ENCODE results near the gene COX4I1.

Gene COX4I1

GRCh38 chr16:85799497-85800320, at the start of gene COX4I1, which contains the start of gene EMC8:
COX4I1 (plus strand) TSS chr16:85799695; CDS start chr16:85801206, 1,511 bp downstream.
EMC8 (minus strand) TSS chr16:85799544; CDS start chr16:85799295, 249 bp downstream.
- in situ Hi-C loops (cut with HindIII; ENCODE audit: low sequenced_read_pairs): no loop called here
- peak; percentile 78 for DNase-seq (ENCODE audit: low read depth)
- TF ChIP-seq, protein P1, sequence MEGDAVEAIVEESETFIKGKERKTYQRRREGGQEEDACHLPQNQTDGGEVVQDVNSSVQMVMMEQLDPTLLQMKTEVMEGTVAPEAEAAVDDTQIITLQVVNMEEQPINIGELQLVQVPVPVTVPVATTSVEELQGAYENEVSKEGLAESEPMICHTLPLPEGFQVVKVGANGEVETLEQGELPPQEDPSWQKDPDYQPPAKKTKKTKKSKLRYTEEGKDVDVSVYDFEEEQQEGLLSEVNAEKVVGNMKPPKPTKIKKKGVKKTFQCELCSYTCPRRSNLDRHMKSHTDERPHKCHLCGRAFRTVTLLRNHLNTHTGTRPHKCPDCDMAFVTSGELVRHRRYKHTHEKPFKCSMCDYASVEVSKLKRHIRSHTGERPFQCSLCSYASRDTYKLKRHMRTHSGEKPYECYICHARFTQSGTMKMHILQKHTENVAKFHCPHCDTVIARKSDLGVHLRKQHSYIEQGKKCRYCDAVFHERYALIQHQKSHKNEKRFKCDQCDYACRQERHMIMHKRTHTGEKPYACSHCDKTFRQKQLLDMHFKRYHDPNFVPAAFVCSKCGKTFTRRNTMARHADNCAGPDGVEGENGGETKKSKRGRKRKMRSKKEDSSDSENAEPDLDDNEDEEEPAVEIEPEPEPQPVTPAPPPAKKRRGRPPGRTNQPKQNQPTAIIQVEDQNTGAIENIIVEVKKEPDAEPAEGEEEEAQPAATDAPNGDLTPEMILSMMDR (IDR thresholded peaks at IDR 0.05; ENCODE audit: low read depth, low read length, missing control alignments): no peak
- peak within 1 kb of the TSS; percentile 66 for H3K4me3 ChIP-seq (ENCODE audit: low read depth, low read length)

DNA sequence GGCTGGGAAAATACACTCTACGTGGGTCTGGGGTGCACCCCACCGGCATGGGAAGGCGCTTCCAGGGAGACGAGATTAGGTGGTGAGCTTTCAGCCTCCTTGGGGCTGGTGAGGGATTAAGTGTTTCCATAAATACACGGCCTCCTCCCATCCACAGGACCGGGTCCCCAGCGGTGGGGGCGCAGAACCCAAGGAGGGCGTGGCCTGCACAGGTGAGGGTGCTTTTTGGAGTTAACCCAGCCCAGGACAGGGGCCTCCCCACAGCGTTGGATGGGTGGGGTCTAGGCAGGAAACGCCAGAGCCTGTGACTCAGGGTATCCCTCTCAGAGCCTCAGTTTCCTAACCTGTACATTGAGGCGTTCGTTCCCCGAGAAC, 49.7 kb upstream of the COX4I1 start:
- TF ChIP-seq, protein P1 (IDR thresholded peaks at IDR 0.05; ENCODE audit: low read depth, low read length, missing control alignments): no peak
- in situ Hi-C loops (cut with HindIII; ENCODE audit: low sequenced_read_pairs): no loop called here
- peak overlapping the region; percentile 47 for H3K4me3 ChIP-seq (ENCODE audit: low read depth, low read length)
- DNase-seq (ENCODE audit: low read depth): no peak

DNA sequence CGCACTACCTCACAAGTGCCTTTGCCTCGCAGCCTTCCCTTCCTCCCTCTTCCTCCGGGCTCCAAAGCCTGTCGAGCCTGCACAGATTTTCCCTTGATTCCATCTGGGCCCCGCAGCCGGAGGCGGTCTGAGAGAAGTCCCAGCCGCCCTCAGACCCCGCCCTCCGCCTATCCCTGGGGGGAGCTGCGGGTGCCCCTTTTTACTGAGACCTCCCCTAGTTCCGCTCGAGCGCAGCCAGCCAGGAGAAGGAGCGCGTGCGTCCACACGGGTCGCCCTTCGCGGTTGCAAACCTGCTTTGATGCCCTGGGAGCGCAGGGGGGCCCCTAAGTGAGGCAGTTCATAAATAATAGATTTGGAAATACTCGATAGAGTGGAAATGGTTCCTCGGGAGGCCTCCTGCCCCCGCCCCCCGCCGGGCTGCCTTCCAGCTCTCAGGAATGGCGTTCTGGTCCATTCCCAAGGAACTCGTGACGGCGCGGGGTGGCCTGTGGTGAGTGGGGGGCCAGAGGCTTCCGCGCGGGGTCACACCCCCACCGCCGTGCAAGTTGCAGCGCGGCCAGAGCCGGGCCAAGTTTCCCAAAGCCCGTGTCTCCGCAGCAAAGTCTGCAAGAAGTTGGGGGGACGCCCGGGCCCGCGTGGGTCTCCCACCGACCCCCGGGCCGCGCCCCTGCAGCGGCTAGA, 49.2 kb upstream of the COX4I1 start:
- TF ChIP-seq, protein P1 (IDR thresholded peaks at IDR 0.05; ENCODE audit: low read depth, low read length, missing control alignments): no peak
- H3K4me3 ChIP-seq (ENCODE audit: low read depth, low read length): peak overlapping the region; percentile 47
- no peak for DNase-seq (ENCODE audit: low read depth)
- in situ Hi-C loops (cut with HindIII; ENCODE audit: low sequenced_read_pairs): no loop called here

DNA sequence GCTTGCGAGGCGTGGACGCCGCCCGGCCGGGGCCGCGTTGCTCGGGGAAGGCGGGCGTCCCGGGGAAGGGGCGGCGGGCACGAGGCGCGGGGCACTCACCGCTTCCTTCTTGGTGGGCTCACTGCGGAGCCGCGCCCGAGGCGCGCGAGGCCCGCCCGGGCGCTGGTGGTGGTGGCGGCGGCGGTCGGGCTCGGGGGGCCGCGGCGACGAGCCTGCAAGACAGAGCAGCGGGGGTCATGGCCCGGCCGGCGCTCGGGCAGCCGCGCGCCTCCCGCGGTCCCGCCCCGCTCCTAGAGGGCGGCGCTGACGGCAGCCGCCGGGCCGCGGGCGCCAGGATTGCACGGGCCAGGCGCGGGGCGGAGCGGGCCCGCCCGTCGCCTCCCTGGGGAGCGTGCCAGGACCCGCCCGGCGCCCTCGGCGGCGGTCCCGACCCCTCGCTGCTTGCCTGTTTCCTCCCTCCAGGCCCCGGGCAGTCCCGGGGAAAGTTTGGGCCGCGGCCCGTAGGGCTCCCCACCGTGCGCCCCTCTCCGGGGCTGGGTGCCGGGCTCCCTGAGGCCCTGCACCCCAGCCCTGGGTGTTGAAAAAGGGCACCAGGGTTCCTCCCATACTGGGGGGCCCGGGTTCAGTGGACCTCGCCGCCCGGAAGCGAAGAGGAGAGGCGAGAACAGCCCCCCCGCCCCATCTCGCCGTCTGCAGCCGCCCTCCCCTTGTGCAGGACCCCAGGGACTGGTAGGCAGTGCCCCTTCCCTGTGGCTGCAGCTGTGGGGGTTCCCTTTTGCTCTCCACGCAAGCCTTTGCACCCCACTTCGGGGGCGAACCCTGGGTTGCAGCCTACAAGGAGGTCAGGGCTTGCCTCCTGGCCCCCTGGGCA, 48.4 kb upstream of the COX4I1 start, which contains the start of gene C16orf74:
TSS of gene C16orf74 (minus strand) at position 270 of the 871 bp plus-strand sequence. CDS start 15,879 bp downstream, outside the sequence.
- in situ Hi-C loops (cut with HindIII; ENCODE audit: low sequenced_read_pairs): no loop called here
- no peak for DNase-seq (ENCODE audit: low read depth)
- H3K4me3 ChIP-seq (ENCODE audit: low read depth, low read length): peak within 1 kb of the TSS; percentile 47
- TF ChIP-seq, protein P1 (IDR thresholded peaks at IDR 0.05; ENCODE audit: low read depth, low read length, missing control alignments): no peak

GRCh38 chr16:85751698-85752501, 47.6 kb upstream of the COX4I1 start:
- H3K4me3 ChIP-seq (ENCODE audit: low read depth, low read length): no peak overlapping the region
- TF ChIP-seq, protein P1 (IDR thresholded peaks at IDR 0.05; ENCODE audit: low read depth, low read length, missing control alignments): no peak
- no peak for DNase-seq (ENCODE audit: low read depth)
- in situ Hi-C loops (cut with HindIII; ENCODE audit: low sequenced_read_pairs): no loop called here
